SK-MEL-5 (cell line): Measurements from ENCODE around the gene PIWIL1. TPM values are rescaled to one million over a fixed set of nuclear protein-coding genes. Genes with fewer than 3 reads are reported as not detected.

Experiments
- DNase-seq: peaks from one replicate; pipeline ENCODE4 v3.0.0-alpha.2; 2016; ENCODE audit warnings: low read depth, low spot score
- in situ Hi-C: cut with HindIII; loops from 2 replicates; pipeline ENCODE4 v1.10.0; 2016; ENCODE audit warnings: low sequenced_read_pairs, high pct_unique_total_duplicates, low pct_unique_long_range_greater_than_20kb
- total RNA-seq: library from RNA; depleted of rRNA; stranded (reverse); fragments of >200 nt; shearing (Covaris generic); gene quantifications from 2 replicates; pipeline ENCODE4 v1.2.3, GENCODE V29; 2014

Gene PIWIL1
- total RNA-seq, 1 experiment from 2014 or later: not detected

GRCh38 chr12:130362060-130362459 lies 24.4 kb downstream of the PIWIL1 start:
- in situ Hi-C loops: no loop called here
- no peak for DNase-seq

DNA sequence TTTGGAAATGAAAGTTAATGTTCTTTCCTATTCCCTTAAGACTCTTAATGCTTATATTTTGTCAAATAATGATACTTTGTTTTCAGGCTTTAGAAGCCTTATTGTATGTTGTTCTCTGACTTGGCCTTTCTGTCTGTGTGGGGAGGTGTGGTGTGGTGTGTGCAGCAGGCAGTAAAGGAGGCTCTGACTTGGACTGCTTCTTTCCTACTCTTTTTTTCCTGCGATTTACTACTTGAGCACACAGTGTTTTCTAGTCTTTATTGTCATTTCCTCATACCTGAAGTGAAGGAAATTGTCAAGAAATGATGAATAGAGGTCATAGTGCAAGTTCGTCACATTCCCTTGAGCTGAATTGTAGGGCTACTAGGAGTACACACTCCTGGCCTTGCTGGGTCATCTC lies 26.9 kb downstream of the PIWIL1 start:
- in situ Hi-C loops: no loop called here
- DNase-seq: no peak

DNA sequence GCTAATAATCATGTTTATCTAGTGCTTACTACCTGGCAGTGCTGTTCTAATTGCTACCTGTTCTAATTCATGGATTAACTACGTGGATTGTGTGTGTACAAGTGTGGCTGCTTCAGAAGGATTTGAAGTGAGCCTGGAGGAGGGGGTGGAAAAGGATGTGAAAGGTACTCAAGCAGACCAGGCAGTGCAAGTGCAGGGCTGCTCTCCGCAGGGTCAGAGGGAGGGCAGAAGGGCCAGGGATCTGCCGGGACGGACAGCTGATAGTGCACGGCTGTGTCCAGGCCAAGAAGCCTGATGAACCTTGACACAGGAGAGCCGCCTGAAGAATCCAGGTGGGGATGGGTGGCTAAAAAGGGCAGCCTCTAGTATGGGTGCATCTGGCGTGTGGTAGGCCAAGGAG lies 28.5 kb downstream of the PIWIL1 start:
- DNase-seq: no peak
- in situ Hi-C loops: no loop called here

GRCh38 chr12:130367003-130367402 lies 29.3 kb downstream of the PIWIL1 start:
- in situ Hi-C loops: no loop called here
- no peak for DNase-seq

DNA sequence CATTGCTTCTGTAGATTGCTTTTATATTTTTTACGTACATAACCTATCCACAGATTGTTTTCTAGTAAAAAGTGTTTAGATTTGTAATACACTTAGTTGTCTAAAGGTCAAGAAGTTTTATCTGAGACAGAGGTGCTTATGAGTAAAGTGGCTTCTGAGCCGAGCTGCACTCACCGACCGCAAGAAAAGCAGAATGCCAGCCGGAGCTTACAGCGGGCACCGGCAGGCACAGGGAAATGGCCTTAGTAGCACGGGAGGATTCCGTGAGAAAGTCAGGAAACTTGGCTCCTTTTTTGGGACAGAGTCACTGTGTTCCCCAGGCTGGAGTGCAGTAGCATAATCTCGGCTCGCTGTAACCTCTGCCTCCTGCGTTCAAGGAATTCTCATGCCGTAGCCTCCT lies 29.8 kb downstream of the PIWIL1 start:
- in situ Hi-C loops: no loop called here
- no peak for DNase-seq

DNA sequence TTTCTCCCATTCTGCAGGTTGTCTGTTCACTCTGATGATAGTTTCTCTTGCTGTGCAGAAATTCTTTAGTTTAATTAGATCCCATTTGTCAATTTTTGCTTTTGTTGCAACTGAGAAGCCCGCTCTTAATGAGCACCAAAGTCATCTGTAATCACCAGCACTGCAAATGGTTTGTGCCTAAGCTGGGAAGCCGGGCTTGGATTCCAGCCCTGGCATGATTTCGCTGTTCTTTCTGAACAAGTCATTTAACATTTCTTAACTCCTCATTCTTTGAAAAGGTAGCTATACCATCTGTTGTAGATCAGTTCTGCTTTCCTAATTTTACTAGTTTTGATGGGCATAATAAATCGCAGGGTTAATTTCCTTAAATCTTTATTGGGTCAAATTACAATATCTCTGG lies 32.1 kb downstream of the PIWIL1 start:
- no peak for DNase-seq
- in situ Hi-C loops: no loop called here

GRCh38 chr12:130371296-130371695 lies 33.6 kb downstream of the PIWIL1 start:
- no peak for DNase-seq
- in situ Hi-C loops: no loop called here

- DNase-seq: no peak
- in situ Hi-C loops: no loop called here
These were observed 35.2 kb downstream of the PIWIL1 start for GRCh38 chr12:130372936-130373335.

DNA sequence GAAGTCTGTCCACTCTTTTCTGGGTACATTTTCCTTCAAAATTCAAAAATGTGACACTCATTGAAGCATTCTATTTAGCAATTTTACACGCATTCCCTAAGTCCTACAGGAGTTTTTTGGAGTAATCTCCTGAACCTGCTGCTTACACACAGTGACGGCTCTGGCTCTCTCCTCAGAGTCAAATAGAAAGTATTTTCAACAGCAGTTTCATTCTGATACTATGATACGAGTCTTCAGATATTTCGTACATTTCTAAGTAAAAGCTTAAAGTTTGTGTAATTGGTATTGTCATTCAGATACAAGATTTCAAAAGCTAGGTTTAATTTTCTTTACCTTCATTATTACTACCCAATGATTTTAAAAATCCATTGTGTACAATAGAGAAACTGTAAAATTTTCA lies 36.4 kb downstream of the PIWIL1 start:
- DNase-seq: no peak
- in situ Hi-C loops: no loop called here

DNA sequence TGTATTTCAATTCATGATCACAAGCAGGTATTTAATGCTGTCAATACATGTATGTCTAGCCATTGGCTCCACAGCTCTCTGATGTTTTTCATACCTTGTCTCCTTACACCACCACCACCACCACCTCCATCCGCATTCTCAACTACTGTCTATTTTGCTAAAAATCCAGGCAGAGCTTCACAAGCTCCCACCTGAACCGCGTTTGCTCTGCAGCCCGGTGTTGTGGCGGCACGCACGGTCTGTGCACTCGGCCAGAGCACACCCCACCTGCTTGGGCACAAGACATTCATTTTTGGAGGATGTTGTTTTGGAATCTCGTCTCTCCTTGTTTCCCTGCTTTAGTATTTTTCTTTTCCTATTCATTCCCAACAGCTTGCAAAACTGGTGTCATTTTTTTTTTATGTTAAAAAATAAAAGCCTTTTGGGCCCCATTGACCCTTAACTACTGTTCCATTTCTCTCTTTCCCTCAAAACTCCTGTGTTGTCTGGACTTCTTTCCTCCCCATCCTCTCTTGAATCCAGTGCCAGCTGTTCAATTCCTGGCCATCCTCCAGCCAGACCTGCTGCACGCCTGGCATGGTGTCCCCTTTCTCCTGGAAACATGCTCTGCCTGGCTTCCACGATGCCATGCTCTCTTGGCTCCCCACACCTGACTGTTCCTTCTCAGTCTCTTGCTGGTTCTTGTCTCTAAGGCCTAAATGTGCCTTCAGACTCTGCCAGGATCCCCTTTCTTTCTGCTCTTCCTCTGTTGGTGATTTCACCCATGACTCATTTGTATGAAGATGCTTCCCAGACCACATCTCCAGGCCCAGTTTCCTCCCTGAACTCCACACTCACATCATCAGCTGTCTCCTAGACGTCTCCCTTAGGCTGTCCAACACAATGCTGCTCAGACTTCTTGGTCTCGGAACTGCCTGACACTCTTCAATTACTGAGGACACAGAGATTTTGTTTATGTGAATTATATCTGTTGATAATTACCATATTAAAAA lies 37.9 kb downstream of the PIWIL1 start:
- DNase-seq: no peak
- in situ Hi-C loops: no loop called here

DNA sequence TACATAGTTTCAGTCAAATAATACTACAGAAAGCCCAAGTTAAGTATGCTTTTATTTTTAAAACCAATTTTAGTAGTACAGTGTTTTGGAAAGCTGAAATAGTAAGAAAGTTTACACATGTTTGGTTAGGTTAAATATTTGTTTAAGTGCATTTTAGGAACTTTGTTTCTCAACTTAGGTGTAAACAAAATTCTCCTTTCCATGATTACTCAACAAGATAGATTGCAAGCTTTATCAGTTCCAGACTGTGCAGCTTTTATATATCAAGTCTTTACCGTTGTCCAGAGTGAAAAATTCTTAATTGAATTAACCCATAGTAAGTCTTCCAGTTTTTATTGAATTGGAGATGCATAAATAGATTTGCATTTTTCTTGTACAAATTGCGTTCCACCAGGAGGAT lies 45.1 kb downstream of the PIWIL1 start:
- no peak for DNase-seq

GRCh38 chr12:130384234-130384633 lies 46.5 kb downstream of the PIWIL1 start:
- in situ Hi-C loops: no loop called here
- no peak for DNase-seq

More for the DNA sequence above, 45.1 kb downstream of the PIWIL1 start:
- in situ Hi-C loops: no loop called here

DNA sequence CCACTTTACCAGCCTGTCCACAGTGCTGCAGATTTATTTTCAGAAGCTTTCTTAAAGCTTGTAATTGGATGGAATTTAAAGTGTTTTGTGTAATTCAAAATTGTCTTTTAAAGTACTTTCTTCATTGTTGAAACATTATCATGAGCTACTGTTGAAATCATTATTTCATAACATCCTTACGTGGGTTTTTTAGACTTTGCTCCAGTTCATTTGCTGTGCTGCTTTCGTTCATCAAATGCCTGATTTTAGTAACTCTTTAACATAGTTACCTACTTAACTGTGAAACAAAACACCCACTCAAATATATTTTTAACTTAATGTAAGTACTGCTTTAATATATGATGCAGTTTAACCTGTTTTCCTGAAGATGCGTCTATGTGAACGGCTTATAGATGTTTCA lies 47.5 kb downstream of the PIWIL1 start:
- no peak for DNase-seq
- in situ Hi-C loops: no loop called here

GRCh38 chr12:130391186-130391585 lies 53.5 kb downstream of the PIWIL1 start:
- in situ Hi-C loops: no loop called here
- no peak for DNase-seq

- in situ Hi-C loops: no loop called here
- DNase-seq: no peak
These were observed 57.2 kb downstream of the PIWIL1 start for GRCh38 chr12:130394906-130395305.

- peak; percentile 4 for DNase-seq
- in situ Hi-C loops: no loop called here
These were observed 59.0 kb downstream of the PIWIL1 start for GRCh38 chr12:130396667-130397066.

DNA sequence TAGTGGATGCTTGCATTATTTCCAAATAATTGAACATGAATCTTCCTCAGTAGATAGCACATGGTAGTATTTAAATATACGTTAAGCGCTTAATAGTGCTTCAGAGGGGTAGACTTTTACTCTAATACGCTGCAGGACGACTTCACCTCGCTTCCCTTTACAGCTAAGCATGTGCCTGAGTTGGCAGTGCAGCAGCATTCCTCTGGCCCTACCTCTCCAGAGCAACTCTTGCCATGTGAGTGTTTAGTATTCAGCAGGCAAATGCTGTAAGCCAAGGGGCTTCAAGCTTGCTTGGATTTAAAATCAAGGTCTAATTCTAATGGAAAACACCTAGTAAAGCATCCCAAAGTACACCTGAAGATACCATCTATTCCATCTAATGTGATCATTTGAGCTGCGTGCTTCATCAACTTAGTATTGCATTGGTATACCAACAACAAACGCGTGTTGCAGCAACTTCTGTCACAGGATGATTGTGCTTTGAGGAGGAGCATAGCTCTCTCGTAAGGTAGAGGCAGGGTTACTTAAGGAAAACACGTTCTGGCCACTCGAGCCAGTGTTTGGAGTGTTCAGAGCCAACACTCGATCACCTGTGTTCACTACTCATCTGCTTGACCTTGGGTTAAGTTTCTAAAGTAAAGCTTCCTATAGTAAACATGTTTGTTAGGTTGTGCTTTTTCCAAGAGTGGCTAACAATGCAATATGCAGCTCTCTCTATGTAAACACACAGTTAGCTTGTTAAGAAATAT lies 60.6 kb downstream of the PIWIL1 start:
- in situ Hi-C loops: no loop called here
- DNase-seq: no peak

GRCh38 chr12:130401703-130402102 lies 64.0 kb downstream of the PIWIL1 start:
- DNase-seq: peak; percentile 69
- in situ Hi-C loops: no loop called here

DNA sequence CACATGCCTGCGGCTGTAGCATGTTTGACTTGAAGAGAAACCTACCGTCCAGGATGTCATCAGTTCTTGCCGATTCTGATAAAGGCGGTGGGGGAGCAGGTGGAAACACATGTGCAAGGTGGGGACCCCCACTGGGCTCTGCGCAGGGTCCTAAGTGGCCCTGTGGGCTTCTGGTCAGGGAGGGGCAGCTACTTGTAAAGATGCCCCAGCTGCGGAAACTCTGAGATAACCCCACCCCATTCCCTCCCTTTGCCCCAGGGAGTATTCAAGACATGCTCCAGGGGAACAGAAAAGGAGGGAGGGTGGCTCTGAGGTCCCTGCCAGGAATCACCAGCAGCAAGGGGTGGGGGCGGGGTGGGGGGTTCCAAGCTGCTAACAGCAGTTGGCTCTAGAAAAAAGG lies 67.6 kb downstream of the PIWIL1 start:
- DNase-seq: no peak
- in situ Hi-C loops: no loop called here
